K562 (cell line): Measurements from ENCODE around the gene PHF14. TPM values are rescaled to one million over a fixed set of nuclear protein-coding genes. Genes with fewer than 3 reads are reported as not detected.

Experiments
- ADNP ChIP-seq: fragments of 200-800 bp; sonication (Bioruptor generic); IDR thresholded peaks from 2 replicates; pipeline ENCODE4 v1.6.1; 2016; ENCODE audit warnings: missing genetic modification characterization, missing compliant biosample characterization
- DNMT1 ChIP-seq: fragments of 450-650 bp; IDR thresholded peaks from 2 replicates; pipeline ENCODE4 v1.6.1; 2016; ENCODE audit warnings: antibody characterized with exemption, mild to moderate bottlenecking
- EHMT2 ChIP-seq: fragments of 450-650 bp; IDR thresholded peaks from 2 replicates; pipeline ENCODE4 v1.6.1; 2018; ENCODE audit warnings: antibody characterized with exemption
- ESRRB ChIP-seq: fragments of 250-450 bp; sonication (Bioruptor Pico); IDR thresholded peaks from 2 replicates; pipeline ENCODE4 v1.5.0; 2020; ENCODE audit warnings: mild to moderate bottlenecking, moderate library complexity, borderline replicate concordance
- FOXM1 ChIP-seq, 2 experiments: fragments of 450-650 bp in 1 of 2; sonication (generic) in 1 of 2; formaldehyde crosslinking in 1 of 2; IDR thresholded peaks; 2 replicates each; pipeline versions ENCODE4 v1.6.1 to v1.9.0; 2017 to 2022; ENCODE audit warnings: low read depth in 2 of 2, mild to moderate bottlenecking in 2 of 2, missing genetic modification reagents in 1 of 2, moderate library complexity in 1 of 2
- GTF2B ChIP-seq: IDR thresholded peaks from 2 replicates; pipeline ENCODE4 v1.6.1; 2011; ENCODE audit not compliant: insufficient read length; ENCODE audit errors: extremely low read depth
- ID3 ChIP-seq, 2 experiments: fragments of 250-450 bp in 1 of 2; fragments of 450-650 bp in 1 of 2; sonication (Bioruptor Pico) in 1 of 2; IDR thresholded peaks; 2 replicates each; pipeline versions ENCODE4 v1.6.1 to v1.8.0; 2016 to 2021; ENCODE audit warnings: mild to moderate bottlenecking in 2 of 2, moderate library complexity in 2 of 2, missing compliant biosample characterization in 1 of 2, missing genetic modification characterization in 1 of 2
- MTA1 ChIP-seq: fragments of 450-650 bp; IDR thresholded peaks from 2 replicates; pipeline ENCODE4 v1.6.1; 2017; ENCODE audit warnings: borderline replicate concordance
- MTF1 ChIP-seq: fragments of 250-450 bp; sonication (Bioruptor Pico); IDR thresholded peaks from 2 replicates; pipeline ENCODE4 v1.9.0; 2021; ENCODE audit warnings: moderate library complexity, mild to moderate bottlenecking, inconsistent platforms, borderline replicate concordance
- SUPT5H ChIP-seq: fragments of 450-650 bp; IDR thresholded peaks from 2 replicates; pipeline ENCODE4 v1.6.1; 2016
- ZKSCAN8 ChIP-seq: fragments of 200-800 bp; sonication (Bioruptor generic); IDR thresholded peaks from 2 replicates; pipeline ENCODE4 v1.6.1; 2016; ENCODE audit warnings: missing genetic modification characterization, missing compliant biosample characterization
- ZNF212 ChIP-seq: fragments of 450-650 bp; formaldehyde crosslinking; IDR thresholded peaks from 2 replicates; pipeline ENCODE4 v1.4.0; 2020; ENCODE audit warnings: mild to moderate bottlenecking
- ZNF318 ChIP-seq, 2 experiments: fragments of 450-650 bp; IDR thresholded peaks; 2 replicates each; pipeline ENCODE4 v1.6.1; 2016; ENCODE audit warnings: mild to moderate bottlenecking in 2 of 2, borderline replicate concordance in 1 of 2, low read depth in 1 of 2, moderate library complexity in 1 of 2
- ZNF785 ChIP-seq: fragments of 250-450 bp; sonication (Bioruptor Pico); IDR thresholded peaks from 2 replicates; pipeline ENCODE4 v1.4.0; 2020; ENCODE audit warnings: mild to moderate bottlenecking
- ZSCAN32 ChIP-seq: fragments of 450-650 bp; formaldehyde crosslinking; IDR thresholded peaks from 2 replicates; pipeline ENCODE4 v1.4.0; 2020; ENCODE audit warnings: mild to moderate bottlenecking, moderate library complexity
- polyA plus RNA-seq, 8 experiments: library from polyadenylated mRNA; depleted of rRNA in 4 of 8; stranded (reverse) in 5 of 8; unstranded in 3 of 8; fragments of >200 nt; fragmentation: Nextera tagmentation in 2 of 8; fragmentation: Illumina TruSeq in 1 of 8; extraction: Ambion mirVana in 2 of 8; extraction: Trizol in 1 of 8; gene quantifications; 2 replicates each; pipeline versions ENCODE4 v1.2.1 to v1.2.3, GENCODE V29; 2011 to 2014; ENCODE audit warnings: inconsistent platforms in 1 of 8, missing spikeins in 1 of 8
- total RNA-seq, 7 experiments: library from RNA; depleted of rRNA in 6 of 7; stranded (reverse); fragments of >200 nt in 6 of 7; fragmentation: Illumina TruSeq in 2 of 7; extraction: Trizol in 2 of 7; gene quantifications; 2 replicates each; pipeline versions ENCODE4 v1.2.1 to v1.2.3, GENCODE V29; 2011 to 2021; ENCODE audit warnings: low replicate concordance in 1 of 7

PHF14 gene
- total and polyA plus RNA-seq, 9 of the 15 experiments (the other 6 are each of a cell fraction or from before 2014, with no cell fraction given): 27.5 to 67.6 (median 41.4) TPM

GRCh38 chr7:10973061-10973941 lies at the start of gene PHF14 (continued):
- no peak for TF ChIP-seq ZNF318 (IDR thresholded peaks at IDR 0.05; ENCODE audit: borderline replicate concordance in 1 of 2, low read depth in 1 of 2)
- 0 out of 2 replicates have a peak, but pooled peaks have one; percentile 13 for TF ChIP-seq ZSCAN32 (CRISPR knock-in tag)
- no peak for TF ChIP-seq ZKSCAN8
- no peak for TF ChIP-seq DNMT1
- no peak for TF ChIP-seq MTA1
- TF ChIP-seq ADNP: no peak
- peak; percentile 56 for TF ChIP-seq GTF2B
- TF ChIP-seq EHMT2: no peak
- no peak for TF ChIP-seq ID3 (CRISPR knock-in tag; IDR thresholded peaks at IDR 0.05)
- TF ChIP-seq ID3 (tag; IDR thresholded peaks at IDR 0.05): no peak; the same call in 1 of the 2 replicates
- no peak for TF ChIP-seq ESRRB
- TF ChIP-seq MTF1 (CRISPR knock-in tag): no peak
- TF ChIP-seq FOXM1 (IDR thresholded peaks at IDR 0.05; ENCODE audit: low read depth): peak; percentile 48
- TF ChIP-seq FOXM1 (CRISPR knock-in tag; IDR thresholded peaks at IDR 0.05; ENCODE audit: low read depth): no peak
- TF ChIP-seq ZNF212 (CRISPR knock-in tag): no peak
- no peak for TF ChIP-seq ZNF785 (CRISPR knock-in tag)
- TF ChIP-seq SUPT5H: peak; percentile 85
